Measurements from ENCODE around the gene FOXK2.

FOXK2 gene

DNA sequence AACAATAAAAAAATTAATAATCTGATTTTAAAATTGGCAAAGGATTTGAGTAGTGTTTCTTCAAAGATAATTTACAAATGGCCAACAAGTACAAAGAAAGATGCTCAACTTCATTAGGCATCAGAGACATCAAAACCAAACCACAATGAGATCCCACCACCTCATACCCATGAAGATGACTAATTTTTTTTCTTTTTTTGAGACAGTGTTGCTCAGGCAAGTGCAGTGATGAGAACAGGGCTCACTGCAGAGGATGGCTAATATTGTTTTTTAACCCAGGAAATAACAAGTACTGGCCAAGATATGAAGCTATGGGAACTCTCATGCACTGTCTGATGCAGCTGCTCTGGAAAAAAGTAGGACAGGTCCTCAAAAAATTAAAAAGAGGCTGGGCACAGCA is 113.8 kb downstream of the FOXK2 start:
- no peak for DNase-seq (ENCODE audit: low read depth in 2 of 2, low spot score in 1 of 2)

DNA sequence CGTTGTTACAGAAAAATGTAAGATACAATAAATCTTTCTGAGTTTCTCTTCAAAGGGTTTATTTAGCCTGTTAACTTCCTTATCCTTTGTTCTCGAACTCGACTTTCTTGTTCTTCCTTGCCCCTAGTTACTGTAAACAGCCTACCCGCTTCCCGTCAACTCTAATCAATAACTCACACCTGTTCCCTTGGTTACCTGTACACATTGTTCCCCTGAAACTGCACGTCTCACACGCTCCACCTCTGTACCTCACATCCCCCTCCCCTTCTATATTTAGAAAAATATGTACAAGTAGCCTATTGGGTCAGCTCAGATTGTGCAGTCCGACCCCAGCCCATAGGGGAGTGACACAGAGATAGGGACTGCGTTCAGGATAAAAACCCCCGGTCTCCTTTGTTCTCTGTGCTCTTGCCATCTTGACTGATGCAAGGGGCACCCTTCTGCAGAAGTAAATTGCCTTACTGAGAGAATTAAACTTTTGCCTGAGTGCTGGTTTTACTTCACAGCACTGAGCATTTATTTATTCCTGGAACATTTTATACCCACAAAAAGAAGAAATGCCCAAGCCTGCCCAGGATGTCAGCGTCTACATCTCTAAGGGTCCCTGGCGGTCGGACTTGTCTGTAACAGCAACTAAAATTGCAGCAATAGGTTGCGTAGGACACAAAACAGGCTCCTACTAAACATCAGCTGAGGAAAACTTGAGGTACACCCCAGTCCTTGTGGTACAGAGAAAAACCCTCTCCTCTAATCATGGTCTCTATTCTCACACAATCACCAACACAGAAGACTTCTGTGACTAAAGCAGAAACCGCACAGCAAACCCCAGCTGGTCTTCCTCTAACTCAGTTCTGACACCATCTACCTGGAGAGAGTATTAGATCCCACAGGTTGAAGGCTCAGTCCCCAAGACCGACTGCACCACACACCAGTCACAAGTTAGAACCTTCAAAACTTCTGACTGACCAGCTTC is 117.4 kb downstream of the FOXK2 start:
- no peak for DNase-seq (ENCODE audit: low read depth in 2 of 2, low spot score in 1 of 2)

DNA sequence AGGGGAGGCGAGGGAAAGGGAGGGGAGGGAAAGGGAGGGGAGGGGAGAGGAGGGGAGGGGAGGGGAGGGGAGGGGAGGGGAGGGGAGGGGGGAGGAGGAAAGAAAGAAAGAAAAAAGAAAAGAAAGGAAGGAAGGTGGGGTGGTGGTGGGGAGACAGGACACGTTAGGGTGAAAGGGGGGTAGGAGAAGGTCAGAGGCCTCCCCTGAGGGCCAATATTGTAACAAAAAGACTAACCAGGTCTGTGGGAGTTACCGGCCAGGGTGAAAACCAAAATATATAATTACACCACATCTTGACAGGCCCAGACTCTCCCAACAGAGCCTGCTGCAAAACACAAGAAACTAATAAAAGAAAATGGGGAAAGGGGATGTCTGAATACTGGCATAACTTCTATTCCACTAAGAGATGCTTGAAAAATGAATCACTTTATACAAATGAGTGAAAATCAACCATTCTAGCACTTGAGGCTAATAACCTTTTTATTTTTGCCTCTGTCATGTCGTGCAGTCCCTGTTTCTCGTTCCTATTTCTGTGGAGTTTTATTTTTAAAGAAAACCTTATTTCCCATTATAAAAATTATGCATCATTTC is 118.7 kb downstream of the FOXK2 start:
- no peak for DNase-seq (ENCODE audit: low read depth in 2 of 2, low spot score in 1 of 2)

DNA sequence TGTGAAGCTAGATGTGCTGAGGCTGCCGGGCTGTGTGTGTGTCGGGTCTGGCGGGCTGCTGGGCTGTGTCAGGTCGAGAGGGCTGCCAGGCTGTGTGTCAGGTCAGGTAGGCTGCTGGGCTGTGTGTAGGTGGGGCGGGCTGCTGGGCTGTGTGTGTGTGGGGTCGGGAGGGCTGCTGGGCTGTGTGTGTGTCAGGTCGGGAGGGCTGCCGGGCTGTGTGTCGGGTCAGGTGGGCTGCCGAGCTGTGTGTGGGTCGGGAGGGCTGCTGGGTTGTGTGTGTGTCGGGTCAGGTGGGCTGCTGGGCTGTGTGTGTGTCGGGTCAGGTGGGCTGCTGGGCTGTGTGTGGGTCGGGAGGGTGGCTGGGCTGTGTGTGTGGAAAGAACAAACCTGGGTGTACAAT is 120.1 kb downstream of the FOXK2 start:
- no peak for DNase-seq (ENCODE audit: low read depth in 2 of 2, low spot score in 1 of 2)

DNA sequence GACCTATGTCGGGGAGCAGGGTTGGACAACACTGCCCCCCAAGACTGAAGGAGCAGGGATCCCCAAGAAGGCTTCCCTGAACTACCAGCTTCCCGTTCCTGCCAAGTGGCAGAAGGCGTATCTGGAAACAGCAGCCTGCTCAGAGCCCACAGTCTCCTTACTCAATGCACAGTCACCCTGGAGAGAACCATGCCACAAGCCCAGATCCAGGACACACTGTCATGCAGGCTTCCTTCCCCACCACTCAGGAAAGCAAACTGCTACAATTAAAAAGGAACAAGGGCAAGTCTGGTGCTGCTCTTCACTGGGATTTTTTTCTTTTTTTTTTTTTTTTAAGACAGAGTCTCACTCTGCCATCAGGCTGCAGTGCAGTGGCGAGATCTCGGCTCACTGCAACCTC is 120.5 kb downstream of the FOXK2 start:
- no peak for DNase-seq (ENCODE audit: low read depth in 2 of 2, low spot score in 1 of 2)

- no peak for DNase-seq (ENCODE audit: low read depth in 2 of 2, low spot score in 1 of 2)
Measured at GRCh38 chr17:82642022-82642421, 122.5 kb downstream of the FOXK2 start.

DNA sequence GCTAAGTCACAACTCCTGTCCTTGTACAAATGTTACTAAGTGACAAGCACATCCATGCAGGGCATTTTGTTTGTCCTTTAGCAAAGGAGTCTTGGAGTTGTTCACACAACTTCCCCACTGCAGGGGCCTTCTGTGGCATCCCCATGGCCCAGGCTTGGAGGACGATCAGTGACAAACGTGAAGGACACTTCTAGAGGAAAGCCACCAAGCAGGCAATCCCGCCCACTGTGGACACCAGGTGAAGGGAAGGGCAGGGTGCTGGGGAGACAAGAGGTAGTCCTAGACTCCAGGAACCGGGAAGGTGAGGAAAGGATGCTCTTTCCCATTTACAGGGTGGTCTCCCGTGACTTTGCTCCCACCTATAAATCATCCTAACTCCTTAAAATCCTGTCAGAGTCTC is 124.6 kb downstream of the FOXK2 start:
- DNase-seq (ENCODE audit: low read depth in 2 of 2, low spot score in 1 of 2): no peak

DNA sequence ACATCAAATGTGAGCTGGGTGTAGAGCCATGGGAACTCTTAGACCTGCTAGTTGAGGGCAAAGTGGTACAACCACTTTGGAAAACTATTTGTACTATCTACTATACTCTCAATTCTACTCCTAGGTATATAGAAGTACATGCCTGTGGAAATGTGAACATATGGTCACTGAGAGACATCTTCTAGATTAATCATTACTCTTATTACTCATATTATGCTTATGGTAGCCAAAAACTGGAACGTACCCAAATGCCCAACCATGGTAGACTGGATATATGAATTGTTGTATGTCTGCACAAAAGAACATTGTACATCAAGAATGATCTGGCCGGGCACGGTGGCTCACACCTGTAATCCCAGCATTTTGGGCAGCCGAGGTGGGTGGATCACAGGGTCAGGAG is 126.0 kb downstream of the FOXK2 start:
- no peak for DNase-seq (ENCODE audit: low read depth in 2 of 2, low spot score in 1 of 2)

GRCh38 chr17:82647593-82648164 is 128.1 kb downstream of the FOXK2 start:
- DNase-seq (ENCODE audit: low read depth in 2 of 2, low spot score in 1 of 2): peak in 1 of 2 donors; percentile 8

DNA sequence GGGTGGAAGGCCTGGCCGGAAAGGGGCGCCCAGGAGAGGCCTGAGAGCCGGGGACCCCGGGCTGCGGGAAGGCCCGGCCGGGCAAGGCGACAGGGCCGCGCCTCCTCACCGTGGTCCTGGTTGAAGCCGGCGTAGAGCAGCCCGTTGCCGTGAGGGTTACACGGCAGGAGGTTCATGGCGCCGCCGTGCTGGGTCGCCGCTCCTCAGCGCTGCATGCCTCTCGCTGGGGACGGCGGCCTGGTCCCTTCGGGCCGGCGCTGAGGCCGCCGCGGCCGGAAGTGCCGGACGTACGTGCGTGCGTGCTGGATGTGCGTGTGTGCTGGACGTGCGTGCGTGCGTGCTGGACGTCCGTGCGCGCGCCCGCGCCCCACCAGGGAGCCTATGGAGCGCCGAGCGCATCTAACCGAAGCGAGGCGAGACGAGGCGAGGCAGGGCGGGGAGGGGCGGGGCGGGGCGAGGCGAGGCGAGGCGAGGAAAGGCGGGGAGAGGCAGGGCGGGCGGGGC is 128.7 kb downstream of the FOXK2 start, which contains the start of gene WDR45B:
WDR45B (minus strand) TSS at position 280 of the 504 bp plus-strand sequence; CDS start at position 176, 104 bp downstream.
- DNase-seq (ENCODE audit: low read depth in 2 of 2, low spot score in 1 of 2): peak; percentile 66 to 77

GRCh38 chr17:82648742-82649331 is 129.3 kb downstream of the FOXK2 start:
- peak in 1 of 2 donors; percentile 24 for DNase-seq (ENCODE audit: low read depth in 2 of 2, low spot score in 1 of 2)

DNA sequence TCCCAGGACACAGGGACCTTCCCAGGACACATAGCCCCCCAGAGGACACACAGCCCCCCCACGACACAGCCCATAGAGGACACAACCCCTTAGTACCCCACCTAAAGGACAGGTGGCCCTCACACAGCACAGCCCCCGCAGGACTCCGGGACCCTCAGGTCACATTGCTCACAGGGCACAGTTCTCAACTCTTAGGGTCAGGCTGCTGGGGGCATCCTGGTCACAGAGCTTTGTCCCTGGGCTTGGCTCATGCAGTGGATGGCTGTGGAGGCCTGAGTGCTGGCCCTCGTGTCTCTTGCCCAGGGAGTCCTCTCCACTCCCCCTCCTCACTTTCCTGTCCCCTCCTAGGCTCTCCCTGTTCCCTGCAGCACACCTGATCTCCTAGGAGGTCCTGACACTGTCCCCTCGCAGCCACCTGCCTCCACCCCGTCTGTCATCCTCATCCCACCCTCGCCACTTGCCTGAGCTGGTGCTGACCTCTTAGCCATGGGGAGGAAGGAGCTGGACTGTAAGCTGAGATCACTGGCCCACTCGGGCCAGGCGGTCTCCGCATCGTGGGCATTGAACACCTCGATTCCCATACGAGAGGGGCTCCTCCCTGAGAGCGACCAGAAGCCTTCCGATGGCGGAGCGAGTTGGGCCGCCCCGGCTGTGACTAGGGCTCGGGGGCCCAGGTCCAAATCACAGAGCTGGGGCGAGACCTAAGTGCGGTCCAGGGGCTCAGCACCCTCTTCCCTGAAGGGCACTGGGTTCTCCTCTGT is 130.1 kb downstream of the FOXK2 start:
- no peak for DNase-seq (ENCODE audit: low read depth in 2 of 2, low spot score in 1 of 2)

GRCh38 chr17:82650723-82651122 is 131.2 kb downstream of the FOXK2 start:
- DNase-seq (ENCODE audit: low read depth in 2 of 2, low spot score in 1 of 2): no peak

- no peak for DNase-seq (ENCODE audit: low read depth in 2 of 2, low spot score in 1 of 2)
Measured at GRCh38 chr17:82653651-82654528, 134.4 kb downstream of the FOXK2 start.
